Lower leg skin (tissue), 3 donors: ENCODE measurements around the gene WIZ.

Source experiments
- CTCF ChIP-seq, 3 donors: fragments of 450-650 bp; IDR thresholded peaks; one replicate each; pipeline ENCODE4 v1.5.1; 2016; ENCODE audit warnings: antibody characterized with exemption in 3 of 3, mild to moderate bottlenecking in 3 of 3, moderate library complexity in 2 of 3
- POLR2A ChIP-seq, 2 donors: fragments of 450-650 bp; IDR thresholded peaks; one replicate each; pipeline ENCODE4 v1.6.1; 2016 to 2017; ENCODE audit warnings: antibody characterized with exemption in 2 of 2, mild to moderate bottlenecking in 1 of 2, moderate library complexity in 1 of 2

- TF ChIP-seq CTCF (IDR thresholded peaks at IDR 0.05) = no peak
- no peak for TF ChIP-seq POLR2A (IDR thresholded peaks at IDR 0.05)
Observed at GRCh38 chr19:15452111-15453047, 2.6 kb upstream of the WIZ start.
